Activated CD8-positive, alpha-beta memory T cell treated with anti-CD3 and anti-CD28 coated beads for 4 hours (primary cell): ENCODE data around the gene RPL3.

Experiments used
- DNase-seq, 2 donors: peaks; one replicate each; pipeline ENCODE4 v3.0.0-alpha.2; 2020; ENCODE audit warnings: low read depth in 2 of 2

Gene RPL3

GRCh38 chr22:39317084-39317774, 2.2 kb downstream of the RPL3 start:
- DNase-seq, result no peak

GRCh38 chr22:39316440-39317083, 2.9 kb downstream of the RPL3 start:
- peak; percentile 53 to 67 for DNase-seq

DNA sequence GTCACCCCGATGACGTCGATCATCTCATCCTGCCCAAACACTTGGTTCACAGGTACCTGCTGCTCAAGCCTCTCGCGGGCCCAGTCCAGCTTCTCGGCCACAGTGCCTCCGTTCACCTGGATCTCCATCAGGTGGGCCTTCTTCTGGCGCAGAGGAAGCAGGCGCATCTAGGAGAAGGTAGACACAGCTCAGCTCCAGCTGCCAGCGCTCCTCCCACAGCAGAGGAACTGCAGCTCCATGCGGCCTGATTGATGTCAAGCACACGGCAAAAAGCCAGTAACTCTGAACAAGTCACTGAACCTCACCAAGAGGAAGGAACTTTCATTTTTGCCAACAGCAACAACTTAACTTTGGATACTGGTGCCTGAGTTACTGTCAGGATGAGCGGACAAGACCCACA, 4.0 kb downstream of the RPL3 start:
- DNase-seq, result no peak

DNA sequence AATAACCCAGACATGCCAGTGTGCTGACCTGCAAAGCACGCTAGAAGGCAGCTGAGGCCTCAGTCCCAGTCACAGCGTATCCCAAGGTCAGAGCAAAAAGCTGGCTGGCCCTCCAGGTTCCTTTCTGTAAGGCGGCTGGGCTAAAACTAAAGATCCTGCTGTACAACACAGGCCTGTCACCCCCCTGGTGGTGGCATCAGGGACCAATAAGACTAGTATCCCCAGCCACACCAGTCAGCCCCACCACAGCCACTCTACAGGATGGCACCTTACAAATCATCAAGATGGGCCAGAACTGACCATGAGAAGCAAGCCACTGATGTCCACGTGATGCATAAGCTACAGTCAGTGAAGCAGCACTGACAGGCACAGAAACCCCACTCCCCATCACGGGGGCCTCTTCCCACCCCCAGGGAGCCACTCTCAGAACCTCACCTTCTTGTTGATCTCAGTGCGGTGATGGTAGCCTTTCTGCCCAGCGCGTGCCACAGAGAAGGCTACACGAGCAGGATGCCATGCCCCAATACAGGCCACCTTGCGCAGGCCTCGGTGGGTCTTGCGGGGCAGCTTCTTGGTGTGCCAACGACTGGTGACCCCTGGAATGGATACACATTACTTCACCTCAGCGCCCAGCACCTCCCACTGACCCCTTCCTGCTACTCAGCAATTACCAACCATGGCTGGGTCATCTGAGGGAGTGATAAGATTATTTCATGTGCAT, 5.0 kb downstream of the RPL3 start:
- no peak for DNase-seq

DNA sequence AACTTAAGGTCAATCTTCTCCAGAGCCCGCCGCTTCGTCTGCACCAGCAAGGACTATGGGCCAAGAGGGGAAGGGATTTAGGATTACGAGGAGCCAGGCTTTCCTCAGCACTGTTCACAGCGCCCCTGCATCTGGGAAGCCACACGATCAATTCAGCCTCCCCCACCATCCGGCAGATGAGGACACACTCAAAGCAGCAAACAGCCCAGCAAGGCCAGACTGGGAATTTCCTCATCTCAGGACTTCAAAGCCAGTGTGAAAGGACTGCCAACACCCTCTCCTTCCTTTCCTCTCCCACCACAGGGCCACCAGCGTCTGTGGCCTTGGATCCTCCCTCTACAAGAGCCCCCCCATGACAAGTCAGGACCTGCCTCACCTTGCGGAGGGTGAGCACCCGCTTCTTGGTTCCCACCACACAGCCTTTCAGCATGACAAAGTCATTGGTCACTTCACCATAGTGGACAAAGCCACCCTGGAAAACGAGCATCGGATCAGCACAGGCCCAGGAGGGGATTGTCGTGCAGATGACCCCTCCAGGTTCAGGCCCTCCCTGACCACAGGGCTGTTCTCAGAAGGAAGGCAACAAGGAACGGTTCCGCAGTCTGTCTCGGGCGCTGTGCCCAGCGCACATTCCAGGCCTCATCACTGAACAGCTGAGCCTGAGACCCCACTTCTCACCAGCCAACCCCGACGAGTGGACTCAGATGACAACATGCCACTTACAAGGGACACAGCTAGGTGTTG, 6.0 kb downstream of the RPL3 start:
- no peak for DNase-seq

GRCh38 chr22:39312410-39312809, 7.0 kb downstream of the RPL3 start:
- no peak for DNase-seq

DNA sequence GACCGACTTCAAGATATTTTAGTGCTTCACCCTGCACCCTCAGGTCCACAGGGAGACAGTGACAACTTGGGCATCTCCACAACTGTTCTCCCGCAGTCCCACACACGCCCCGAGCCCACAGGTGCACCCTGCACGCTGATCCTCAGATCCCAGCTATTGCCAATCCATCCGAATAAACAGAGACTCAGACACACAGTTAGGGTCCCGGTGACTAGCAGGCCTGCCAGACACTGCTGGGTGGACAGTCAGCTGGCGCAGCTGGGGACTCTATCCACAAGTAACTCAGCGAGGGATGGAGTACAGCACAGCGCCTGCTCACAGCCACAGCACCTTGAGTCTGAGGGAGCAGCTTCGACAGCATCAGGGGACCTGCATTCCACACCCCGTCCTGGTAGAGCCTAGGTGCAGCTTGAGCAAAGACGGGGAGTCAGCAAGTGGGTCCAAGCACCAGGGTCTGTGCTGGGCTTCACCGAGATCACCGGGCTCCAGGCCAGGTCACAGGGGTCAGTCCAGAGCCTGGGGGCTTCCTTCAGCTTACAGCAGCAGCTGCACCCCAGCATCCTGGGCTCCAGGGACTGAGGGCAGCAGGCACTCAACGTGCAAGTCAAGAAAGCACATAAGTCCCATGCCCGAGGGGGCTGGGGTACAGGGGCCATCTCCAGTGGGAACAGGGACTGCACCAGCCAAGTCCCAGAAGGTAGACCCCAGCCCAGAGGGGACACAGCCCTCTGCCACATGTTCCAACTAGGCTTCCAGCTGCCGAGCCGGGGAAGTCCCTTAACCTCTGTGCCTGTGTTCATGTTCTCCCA, 7.6 kb downstream of the RPL3 start:
- no peak for DNase-seq

DNA sequence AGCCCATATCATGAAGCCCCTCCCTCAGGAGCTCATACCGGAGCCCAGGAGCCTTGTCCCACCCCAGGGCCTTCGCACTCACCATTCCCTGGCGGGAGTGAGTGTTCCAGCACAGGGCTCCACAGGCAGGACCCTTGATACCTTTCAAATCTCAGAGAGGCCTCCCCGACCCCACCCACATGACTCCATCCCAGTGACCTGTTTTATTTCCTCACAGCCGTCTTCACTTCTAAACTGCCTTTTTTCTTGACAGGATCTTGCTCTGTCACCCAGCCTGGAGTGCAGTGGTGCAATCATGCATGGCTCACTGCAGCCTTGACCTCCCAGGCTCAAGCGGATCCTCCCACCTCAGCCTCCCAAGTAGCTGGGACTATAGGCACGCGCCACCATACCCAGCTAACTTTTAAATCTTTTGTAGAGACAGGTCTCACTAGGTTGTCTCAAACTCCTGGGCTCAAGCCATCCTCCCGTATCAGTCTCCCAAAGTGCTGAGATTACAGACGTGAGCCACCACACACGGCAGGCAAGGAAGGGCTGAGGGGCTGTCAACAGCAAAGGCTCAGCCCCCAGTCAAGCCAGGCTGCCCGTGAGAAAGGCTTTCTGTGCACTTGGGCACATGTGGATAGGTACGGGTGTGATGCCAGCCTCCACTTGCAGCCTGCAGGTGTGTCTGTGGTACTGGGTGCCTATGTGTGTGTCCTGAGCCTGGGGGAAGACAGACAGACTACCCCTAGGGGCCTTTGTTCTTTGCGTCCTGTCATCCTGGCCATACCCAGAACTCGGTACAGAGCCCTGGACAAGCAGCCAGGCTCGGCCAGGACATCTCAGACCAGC, 9.3 kb downstream of the RPL3 start:
- DNase-seq, result no peak

GRCh38 chr22:39309364-39309861, 10.0 kb downstream of the RPL3 start:
- DNase-seq, result no peak

GRCh38 chr22:39308614-39309363, 10.6 kb downstream of the RPL3 start:
- DNase-seq, result no peak

- peak in 1 of 2 donors; percentile 28 for DNase-seq
These were observed 12.7 kb downstream of the RPL3 start for GRCh38 chr22:39306456-39307361.

DNA sequence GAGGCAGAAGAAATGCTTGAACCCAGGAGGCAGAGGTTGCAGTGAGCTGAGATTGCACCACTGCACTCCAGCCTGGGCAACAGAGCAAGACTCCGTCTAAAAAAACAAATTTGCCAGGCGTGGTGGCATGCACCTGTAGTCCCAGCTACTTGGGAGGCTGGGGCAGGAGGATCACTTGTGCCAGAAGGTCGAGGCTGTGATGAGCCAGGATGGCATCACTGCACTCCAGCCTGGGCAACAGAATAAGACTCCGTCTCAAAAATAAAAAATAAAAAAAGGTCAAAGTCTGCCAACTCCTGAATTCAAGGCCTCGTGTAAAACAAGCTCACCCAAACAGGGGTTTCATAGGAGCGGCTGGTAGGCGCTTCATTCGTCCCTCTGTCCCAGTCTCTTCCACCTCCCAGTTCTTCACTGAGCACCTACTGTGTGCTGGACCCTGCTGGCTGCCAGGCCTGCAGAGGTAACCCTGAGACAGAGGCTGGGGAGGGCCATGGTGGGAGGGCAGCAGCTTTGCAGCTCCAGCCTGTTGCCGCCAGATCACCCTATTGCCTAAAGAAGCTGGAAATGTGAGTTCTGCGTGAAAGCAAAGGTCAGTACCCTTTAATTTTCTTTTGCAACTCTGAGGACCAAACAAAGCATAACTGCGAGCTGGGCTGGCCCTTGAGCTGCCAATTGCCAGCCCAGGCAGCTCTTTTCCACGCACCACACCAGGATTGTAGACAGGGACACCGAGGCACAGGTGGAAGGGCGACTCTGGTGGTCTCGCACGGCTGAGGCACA, 15.3 kb downstream of the RPL3 start:
- no peak for DNase-seq

GRCh38 chr22:39303358-39303757, 16.1 kb downstream of the RPL3 start:
- no peak for DNase-seq

- no peak for DNase-seq
These were observed 16.9 kb downstream of the RPL3 start for GRCh38 chr22:39302431-39302960.

GRCh38 chr22:39301926-39302325, 17.5 kb downstream of the RPL3 start:
- DNase-seq, result no peak

GRCh38 chr22:39301108-39301507, 18.3 kb downstream of the RPL3 start:
- no peak for DNase-seq

DNA sequence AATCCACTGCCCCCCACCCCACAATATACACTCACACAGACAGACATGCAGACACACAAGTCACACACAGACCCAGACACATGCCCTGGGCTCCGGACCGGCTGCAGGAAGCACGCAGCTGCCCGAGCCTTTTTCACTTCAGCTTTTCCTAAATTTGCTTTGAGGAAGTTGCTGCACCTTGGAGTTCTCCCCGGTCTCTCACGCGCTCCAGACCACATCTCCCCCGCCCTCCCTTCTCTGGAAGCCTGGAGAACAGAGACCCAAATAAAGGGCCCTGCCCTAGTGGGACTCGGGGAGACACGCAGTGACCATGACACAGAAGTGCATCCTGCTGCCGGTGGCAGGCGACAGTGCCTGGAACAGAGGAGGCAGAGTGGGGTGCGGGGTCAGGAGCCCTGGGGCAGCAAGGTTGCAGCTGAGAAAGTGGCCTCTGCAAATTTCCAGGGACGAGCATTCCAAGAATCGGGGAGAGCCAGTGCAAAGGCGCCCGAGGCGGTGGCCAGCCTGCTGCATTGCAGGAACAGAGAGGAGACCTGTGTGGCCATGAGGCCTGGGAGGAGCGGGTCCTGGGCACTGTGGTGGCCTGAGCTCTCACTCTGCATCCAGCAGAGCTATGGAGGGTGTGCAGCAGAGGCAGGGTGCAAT, 19.1 kb downstream of the RPL3 start:
- no peak for DNase-seq
